GM13977 (cell line): ENCODE data around the gene ZNF23.

ENCODE experiments used
- DNase-seq: peaks from one replicate; pipeline ENCODE4 v3.0.0; 2012; ENCODE audit warnings: low spot score
- CTCF ChIP-seq: IDR thresholded peaks from 2 replicates; pipeline ENCODE4 v1.5.1; 2012; ENCODE audit warnings: mild to moderate bottlenecking, control low read depth; ENCODE audit not compliant: insufficient read depth; ENCODE audit errors: extremely low read depth, missing control alignments
- in situ Hi-C: fragments of 300-500 bp; cut with MboI; formaldehyde crosslinking; loops from one replicate; pipeline ENCODE4 v1.12.0; 2022; ENCODE audit warnings: low sequenced_read_pairs, low pct_unique_long_range_greater_than_20kb, mixed read lengths, inconsistent platforms; ENCODE audit not compliant: unreplicated experiment

The ZNF23 gene

GRCh38 chr16:71432906-71433305 is 29.1 kb downstream of the ZNF23 start:
- in situ Hi-C loops = no loop called here
- no peak for DNase-seq
- no peak for TF ChIP-seq CTCF

- DNase-seq = no peak
- no peak for TF ChIP-seq CTCF
- in situ Hi-C loops = no loop called here
Measured at GRCh38 chr16:71431991-71432390, 30.1 kb downstream of the ZNF23 start.

- DNase-seq = no peak
- in situ Hi-C loops = no loop called here
- no peak for TF ChIP-seq CTCF
Measured at GRCh38 chr16:71431176-71431575, 30.9 kb downstream of the ZNF23 start.

- in situ Hi-C loops = no loop called here
- no peak for TF ChIP-seq CTCF
- no peak for DNase-seq
Measured at GRCh38 chr16:71430744-71431143, 31.3 kb downstream of the ZNF23 start.

GRCh38 chr16:71429581-71429980 is 32.5 kb downstream of the ZNF23 start:
- TF ChIP-seq CTCF = no peak
- in situ Hi-C loops = no loop called here
- DNase-seq = no peak

- DNase-seq = no peak
Measured at GRCh38 chr16:71428883-71429282, 33.2 kb downstream of the ZNF23 start.

More at GRCh38 chr16:71428883-71429282, 33.2 kb downstream of the ZNF23 start:
- in situ Hi-C loops = no loop called here
- no peak for TF ChIP-seq CTCF
